Hematopoietic multipotent progenitor cell treated with erythropoietin and hydrocortisone succinate and interleukin-3 and kit ligand, for 8 days (in vitro differentiated cells): ENCODE data around the gene SUN3.

Source experiments
- DNase-seq: peaks from one replicate; pipeline ENCODE4 v3.0.0-alpha.2; 2015

The SUN3 gene

GRCh38 chr7:47970761-47971160, 58.1 kb downstream of the SUN3 start:
- no peak for DNase-seq

DNA sequence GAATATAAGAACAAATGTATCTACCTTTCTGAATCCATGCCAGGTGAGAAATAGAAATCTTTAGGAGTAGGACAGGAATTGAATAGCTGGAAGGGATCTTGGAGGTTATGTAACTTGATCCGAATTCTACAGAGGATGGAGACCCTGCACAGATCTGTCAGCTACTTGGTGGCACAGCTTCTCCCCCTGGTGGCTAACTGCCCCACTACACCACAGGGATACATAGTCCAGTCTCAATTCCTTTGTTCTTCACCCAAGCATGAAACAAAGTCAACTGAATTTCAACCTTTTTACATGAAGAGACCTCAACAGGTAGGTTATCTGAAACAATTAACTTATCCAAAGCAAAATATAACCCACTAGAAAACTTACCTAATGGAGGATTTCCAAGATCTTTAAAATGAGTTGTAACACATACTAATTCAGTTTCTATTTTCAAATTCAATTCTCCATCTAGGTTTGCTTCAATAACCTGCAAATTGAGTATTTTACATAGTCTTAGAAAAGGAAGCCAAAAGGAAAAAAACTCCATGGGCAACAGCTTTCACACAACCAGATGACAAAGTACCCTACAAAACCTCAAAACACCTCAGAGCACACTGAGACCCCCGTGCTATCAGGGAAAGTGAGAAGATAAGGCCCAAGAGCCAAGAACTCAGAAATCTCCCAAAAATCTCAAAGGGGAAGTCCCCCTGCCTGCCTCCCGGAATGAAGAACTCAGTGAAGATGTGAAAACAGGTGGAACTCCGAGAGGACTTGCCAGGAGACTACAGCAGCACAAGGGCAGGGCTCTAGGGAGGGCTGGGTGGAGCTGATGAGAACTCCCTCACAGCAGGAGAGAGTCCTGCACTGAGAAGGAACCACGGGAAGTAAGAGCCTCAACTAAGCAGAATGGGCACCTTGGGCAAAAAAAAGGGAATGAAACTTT, 59.8 kb downstream of the SUN3 start:
- DNase-seq = peak; percentile 55

- DNase-seq = no peak
Observed at GRCh38 chr7:47967708-47968107, 61.2 kb downstream of the SUN3 start.

DNA sequence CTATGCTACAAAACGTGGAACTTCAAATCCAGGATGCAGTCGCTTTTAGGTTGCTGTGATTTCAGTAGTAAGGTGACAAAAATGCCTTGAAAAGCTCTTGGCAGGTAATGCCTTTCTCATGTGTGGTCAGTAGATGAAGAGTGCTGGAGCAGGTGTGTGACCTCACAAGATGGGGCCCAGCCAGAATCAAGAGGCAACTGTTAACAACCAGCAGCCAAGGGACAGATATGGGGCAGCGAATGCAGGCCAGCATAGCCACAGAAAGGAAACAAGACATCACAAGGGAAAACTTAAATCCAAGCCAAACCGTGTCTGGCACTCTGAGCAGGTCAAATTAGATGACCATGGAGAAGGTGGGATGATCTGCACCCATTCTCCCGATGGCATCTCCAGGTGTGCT, 61.8 kb downstream of the SUN3 start:
- no peak for DNase-seq

GRCh38 chr7:47965456-47965855, 63.5 kb downstream of the SUN3 start:
- DNase-seq = no peak

DNA sequence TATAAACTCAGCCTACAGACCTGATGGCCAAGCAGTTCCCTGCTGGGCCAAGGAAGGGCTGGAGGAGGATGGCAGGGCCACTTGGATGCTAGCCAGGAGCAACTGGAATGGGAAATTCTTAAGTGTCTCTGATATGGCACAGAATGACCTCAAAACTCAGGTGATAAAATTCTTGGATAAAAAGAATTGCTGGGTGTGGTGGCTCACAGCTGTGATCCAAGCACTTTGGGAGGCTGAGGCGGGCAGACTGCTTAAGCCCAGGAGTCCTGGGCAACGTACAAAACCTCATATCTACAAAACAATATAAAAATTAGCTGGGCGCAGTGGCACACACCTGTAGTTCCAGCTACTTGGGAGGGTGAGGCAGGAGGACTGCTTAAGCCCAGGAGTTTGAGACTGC, 66.6 kb downstream of the SUN3 start:
- no peak for DNase-seq

- DNase-seq = no peak
Observed at GRCh38 chr7:47957156-47957555, 71.8 kb downstream of the SUN3 start.

DNA sequence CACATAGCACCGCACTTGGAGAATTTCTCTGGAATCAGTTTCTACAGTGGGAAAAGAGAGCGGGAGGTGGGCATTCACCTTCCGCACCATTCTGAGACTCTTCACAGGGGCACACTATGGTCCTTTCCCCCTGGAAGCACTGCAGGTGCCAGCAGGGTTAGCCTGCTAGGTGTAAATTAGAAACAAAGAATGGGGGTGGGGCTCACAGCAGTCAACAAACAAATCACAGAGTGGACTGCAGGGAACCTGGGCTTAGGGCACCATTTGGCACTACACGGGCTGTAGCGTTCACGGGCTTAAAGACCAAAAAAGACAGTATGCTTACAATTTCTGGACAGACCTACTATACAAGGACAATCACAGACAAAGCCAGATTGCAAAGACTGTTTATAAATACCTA, 72.7 kb downstream of the SUN3 start:
- DNase-seq = no peak

GRCh38 chr7:47954231-47954911, 74.5 kb downstream of the SUN3 start:
- DNase-seq = no peak

GRCh38 chr7:47953822-47954221, 75.1 kb downstream of the SUN3 start:
- no peak for DNase-seq

DNA sequence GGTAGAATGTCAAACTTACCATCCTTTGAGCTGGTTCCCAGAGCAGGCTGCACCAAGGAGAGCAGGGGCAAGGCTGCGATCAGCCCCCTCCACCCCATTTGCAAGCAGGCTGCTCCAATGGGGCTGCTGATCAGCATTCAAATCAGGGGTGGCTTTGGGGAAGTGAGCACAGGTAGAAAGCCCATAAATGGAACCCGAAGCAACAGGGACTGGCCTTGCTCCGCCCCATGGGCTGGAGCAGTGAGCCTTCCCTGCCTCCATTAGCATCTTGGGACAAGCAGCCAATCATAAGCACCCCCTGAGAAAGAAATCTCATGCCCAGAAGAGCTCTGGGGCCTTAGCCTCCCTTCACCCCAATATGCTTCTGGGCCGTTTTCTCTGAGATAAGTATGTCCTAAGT, 76.7 kb downstream of the SUN3 start:
- no peak for DNase-seq

DNA sequence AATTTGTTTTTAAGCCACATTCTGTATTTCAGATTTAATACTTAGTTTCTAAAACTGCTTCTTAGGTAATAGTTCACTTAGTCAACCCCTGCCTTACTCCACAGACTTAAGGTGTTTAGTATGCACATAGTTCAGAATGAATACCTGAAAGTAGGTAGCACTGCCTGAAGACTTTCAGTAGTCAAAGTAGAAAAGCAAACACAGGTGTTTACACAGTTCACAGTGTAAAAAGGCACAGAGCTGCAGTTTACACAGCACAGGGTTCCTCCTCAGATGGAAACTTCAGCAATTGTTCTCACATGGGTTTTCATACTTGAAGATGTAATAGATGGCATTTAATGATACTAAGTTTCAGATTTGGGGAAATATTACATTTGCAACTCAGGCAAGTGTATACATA, 77.5 kb downstream of the SUN3 start:
- DNase-seq = no peak

- DNase-seq = no peak
Observed at GRCh38 chr7:47950714-47951113, 78.2 kb downstream of the SUN3 start.

- no peak for DNase-seq
Observed at GRCh38 chr7:47949703-47950102, 79.2 kb downstream of the SUN3 start.

- no peak for DNase-seq
Observed at GRCh38 chr7:47948141-47948790, 80.6 kb downstream of the SUN3 start, which contains the start of gene PKD1L1. TSS of gene PKD1L1 (minus strand) at chr7:47948466. CDS start at chr7:47948440, 26 bp downstream.

GRCh38 chr7:47947355-47947749, 81.6 kb downstream of the SUN3 start:
- DNase-seq = no peak

- DNase-seq = no peak
Observed at GRCh38 chr7:47946581-47947354, 82.1 kb downstream of the SUN3 start.

- DNase-seq = peak; percentile 78
Observed at GRCh38 chr7:47945261-47946015, 83.5 kb downstream of the SUN3 start.

GRCh38 chr7:47944536-47945260, 84.2 kb downstream of the SUN3 start:
- no peak for DNase-seq

DNA sequence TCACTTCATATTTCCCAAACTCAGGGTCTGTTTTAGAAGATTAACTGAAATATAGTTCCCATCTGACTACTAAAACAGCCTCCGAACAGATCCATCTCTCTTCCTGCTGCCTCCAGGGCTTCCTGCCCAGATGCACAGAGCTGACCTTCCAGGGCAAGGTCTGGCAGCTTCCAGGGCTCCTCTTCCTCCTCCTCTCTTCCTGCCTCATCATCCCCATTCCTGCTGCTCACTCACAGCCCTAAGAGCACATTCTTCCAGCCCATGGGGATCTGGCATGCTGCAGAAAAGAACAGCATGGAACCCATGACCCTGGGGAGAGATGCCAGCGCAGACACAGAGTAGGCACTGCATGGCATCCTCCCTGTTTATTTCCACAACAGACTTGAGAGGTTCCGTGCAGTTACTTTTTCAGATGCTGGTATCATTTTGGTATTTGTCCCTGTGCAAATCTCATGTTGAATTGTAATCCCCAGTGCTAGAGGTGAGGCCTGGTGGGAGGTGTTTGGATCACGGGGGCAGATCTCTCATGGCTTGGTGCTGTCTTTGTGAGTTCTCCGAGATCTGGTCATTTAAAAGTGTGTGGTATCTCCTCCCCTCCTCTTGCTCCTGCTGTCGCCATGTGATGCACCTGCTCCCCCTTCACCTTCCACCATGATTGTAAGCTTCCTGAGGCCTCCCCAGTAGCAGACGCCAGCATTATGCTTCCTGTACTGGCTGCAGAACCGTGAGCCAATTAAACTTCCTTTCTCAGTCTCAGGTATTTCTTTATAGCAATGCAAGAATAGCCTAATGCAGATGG, 85.0 kb downstream of the SUN3 start:
- no peak for DNase-seq
